Adipose tissue (tissue), 3 donors: Measurements from ENCODE around the gene LSAMP. TPM values are rescaled to one million over a fixed set of nuclear protein-coding genes. Genes with fewer than 3 reads are reported as not detected.

Source experiments
- H3K27ac ChIP-seq: one replicate; pipeline ENCODE4 v1.5.1; 2013; ENCODE audit warnings: low read depth, low read length
- WGBS, 3 donors: extraction: QIAGEN DNeasy Blood & Tissue Kit; methylation state at CpG; one replicate each; pipeline ENCODE4 v1.1.7; 2013; 5-methylcytosine and 5-hydroxymethylcytosine counted together
- polyA plus RNA-seq, 3 donors: library from polyadenylated mRNA; stranded (reverse); fragments of 200-250 nt; gene quantifications; one replicate each; pipeline ENCODE4 v1.2.3, GENCODE V29; 2013
- donor health status: healthy with polysubstance abuse.
- donor health status: Bipolar disorder and iron deficiency.
- donor health status: healthy.

Gene LSAMP
- polyA plus RNA-seq, 3 donors: 0.38 to 2.1 (median 1.4) TPM

DNA sequence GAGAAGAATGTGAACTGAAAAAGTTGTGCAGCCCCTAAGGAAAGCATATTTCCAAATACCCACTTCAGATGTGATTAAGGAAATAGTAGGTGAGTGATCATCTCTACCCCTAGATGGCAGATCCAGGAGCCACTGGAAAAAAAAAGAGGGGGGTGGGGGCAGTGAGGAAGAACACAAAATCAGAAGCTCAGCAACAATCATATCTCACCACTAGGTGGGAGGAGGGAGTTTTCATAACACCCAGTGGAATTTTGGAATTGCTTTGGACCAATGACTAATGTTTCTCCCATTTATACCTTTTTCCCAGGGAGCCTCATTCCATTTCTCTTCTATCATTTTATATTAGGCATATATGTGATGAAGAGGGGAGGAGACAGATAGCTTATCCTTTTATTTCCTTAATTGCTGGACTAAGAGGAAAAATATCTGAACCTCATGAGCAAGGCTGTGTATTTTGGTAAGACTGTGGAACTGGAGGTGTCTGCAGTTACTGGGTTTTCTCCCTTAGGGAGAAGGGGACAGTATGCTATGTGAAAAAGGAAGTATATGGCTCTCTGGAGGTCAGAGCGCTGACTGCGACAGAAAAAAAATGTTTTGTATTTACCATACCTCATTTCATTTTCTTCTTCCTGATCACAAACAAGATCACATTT lies 458.6 kb downstream of the LSAMP start:
- H3K27ac ChIP-seq: no peak overlapping the region
- WGBS, 3 donors: 40 to 93% (median 55%) methylated on average over 2 of the region's 2 CpGs

DNA sequence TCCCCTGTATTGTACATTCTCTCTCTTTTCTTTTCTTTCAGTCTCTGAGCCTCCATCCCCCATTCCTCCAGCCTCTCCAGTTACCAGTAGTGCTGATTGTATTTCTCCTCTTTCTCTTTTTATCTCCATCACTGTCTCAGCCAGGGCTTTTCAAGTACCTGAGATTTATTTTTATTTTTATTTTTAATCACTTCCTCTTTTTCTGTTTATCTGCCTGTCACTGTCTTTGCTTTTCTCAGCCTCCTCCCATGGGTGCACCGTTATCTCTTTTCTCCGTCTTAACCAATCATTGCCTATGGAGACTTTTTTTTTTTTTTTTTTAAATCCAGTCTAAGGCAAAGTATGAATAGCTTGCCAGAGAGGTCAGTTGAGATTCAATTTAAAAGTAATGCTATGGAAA lies 462.7 kb downstream of the LSAMP start:
- no peak overlapping the region for H3K27ac ChIP-seq
- 80 to 90% (median 86%) methylated on average over 2 of the region's 2 CpGs for WGBS, 3 donors

DNA sequence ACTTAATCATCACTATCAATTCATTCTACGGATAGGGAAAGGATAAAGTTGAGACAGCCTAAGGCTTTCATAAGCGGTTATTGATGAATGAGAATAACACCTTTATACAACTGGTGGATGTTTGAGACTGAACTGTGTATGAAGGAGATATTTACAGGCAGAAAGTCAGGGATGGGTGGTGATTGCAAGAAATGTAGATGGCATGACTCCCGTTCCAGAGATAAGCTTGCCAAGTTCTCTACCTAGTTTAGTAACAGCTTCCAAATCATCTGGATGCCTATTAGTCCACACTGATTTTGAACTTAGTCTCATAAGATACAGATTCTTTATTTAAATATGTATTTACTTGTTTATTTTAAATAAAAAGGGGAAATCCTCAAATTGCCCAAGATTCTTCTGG lies 463.2 kb downstream of the LSAMP start:
- no peak overlapping the region for H3K27ac ChIP-seq
- 70 to 87% (median 86%) methylated on average over 3 of the region's 3 CpGs for WGBS, 3 donors

DNA sequence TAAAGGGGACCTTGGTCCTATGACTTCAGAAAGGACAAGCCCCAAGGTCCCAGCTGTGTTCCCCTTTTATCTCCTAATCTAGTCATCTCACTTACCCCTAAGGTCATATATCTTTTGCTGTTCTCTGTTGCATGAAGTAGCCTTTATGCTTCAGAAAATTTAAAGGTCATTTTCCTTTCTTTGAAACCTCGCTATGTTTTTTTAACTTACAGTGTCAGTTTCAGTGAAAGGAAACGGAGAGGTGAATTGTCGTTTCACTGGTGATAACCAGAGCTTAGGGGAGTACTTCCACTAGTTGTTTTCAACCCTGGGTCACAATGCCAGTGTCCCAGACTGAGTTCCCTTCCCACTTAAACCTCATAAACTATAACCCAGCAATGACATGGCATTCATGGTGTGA lies 464.6 kb downstream of the LSAMP start:
- H3K27ac ChIP-seq: no peak overlapping the region
- WGBS, 3 donors: 40 to 59% (median 55%) methylated on average over 3 of the region's 3 CpGs

DNA sequence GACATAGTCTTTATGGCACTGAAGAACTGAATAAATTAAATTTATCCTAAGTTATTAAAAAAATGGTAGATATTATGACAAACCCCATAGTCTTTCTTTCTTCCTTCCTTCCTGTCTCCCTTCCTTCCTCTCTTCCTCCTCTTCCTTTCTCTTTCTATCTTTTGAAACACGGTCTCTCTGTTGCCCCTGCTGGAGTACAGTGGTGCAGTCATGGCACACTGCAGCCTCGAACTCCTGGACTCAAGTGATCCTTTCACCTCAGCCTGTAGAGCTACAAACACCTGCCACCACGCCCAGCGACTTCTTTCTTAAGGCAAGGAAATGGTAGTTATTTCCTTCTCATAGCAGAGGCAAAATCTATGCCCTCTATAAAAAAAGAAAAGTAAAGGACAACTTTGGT lies 467.4 kb downstream of the LSAMP start:
- H3K27ac ChIP-seq: no peak overlapping the region
- 79 to 87% (median 79%) methylated on average over 4 of the region's 4 CpGs for WGBS, 3 donors

DNA sequence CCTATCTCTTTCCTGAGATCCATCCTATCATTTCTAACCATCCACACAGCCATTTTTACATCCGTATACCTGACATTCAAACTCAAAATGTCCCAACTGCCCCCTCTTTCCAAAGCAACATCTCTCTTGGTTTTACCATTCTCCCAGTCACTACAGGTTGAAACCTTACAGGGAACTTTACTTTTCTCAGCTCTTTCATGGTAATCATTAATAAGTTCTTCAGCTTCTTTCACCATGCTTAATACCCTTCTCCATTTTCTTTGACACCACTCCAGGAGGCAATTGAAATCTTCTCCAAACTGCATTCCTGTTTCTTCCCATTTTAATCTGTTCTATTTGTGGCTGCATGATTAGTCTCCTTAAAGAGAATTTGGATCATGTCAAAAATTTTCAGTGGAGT lies 469.5 kb downstream of the LSAMP start:
- 56 to 82% (median 79%) methylated on average over 1 of the region's 1 CpG for WGBS, 3 donors
- no peak overlapping the region for H3K27ac ChIP-seq

DNA sequence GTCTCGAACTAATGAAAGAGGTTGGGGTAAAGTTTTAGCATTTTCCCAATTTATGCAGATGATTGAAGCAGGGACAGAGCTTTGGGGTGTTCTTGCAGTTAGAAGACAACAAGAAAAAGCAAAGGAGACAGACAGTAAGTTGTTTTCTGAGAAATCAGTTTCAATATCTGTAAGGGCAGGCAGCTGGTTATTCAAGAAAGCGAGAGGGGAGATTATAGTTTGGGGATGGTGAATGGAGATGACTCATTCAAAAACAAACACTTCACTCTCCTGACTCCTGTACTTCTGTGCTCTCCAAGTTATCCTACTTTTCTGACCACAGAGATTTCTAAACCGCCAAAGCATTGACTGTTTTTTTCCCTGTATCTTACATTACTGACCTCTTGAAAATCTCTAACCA lies 469.9 kb downstream of the LSAMP start:
- no peak overlapping the region for H3K27ac ChIP-seq
- WGBS, 3 donors: 71 to 85% (median 85%) methylated on average over 3 of the region's 3 CpGs

DNA sequence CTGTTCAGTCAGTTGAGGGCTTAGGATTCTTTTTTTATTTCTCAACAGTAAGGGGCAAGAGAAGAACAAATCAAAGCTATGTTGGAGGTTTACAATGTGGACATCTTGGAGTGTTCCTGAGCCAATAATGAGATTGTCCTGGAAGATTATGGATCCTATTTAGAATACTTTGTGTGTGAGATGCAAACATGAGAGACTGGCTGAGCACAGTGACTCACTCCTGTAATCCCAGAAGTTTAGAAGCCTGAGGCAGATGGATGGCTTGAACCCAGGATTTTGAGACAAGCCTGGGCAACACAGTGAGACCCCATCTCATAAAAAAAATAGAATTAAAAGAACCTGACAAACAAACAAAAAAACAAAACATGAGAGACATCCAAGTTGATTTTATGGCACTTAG lies 470.3 kb downstream of the LSAMP start:
- H3K27ac ChIP-seq: no peak overlapping the region

DNA sequence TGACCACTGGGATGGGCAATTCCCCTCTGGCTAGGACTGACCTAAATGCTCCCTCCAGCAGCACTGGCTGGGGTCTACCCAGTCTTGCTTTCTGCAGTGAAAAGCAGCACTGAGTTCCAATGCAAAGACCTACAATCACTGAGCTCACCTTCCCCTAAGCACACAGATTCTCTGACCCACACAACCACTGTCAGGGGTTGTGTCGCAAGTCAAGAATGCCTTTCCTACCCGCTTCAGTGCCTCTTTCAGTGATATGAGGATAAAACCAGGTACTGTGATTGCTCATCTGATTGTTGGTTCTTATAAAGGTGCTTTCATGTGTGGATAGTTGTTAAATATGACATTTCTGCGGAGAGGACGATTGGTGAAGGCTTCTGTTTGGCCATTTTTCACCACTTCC lies 476.4 kb downstream of the LSAMP start:
- WGBS, 3 donors: 77 to 93% (median 82%) methylated on average over 4 of the region's 4 CpGs
- no peak overlapping the region for H3K27ac ChIP-seq

DNA sequence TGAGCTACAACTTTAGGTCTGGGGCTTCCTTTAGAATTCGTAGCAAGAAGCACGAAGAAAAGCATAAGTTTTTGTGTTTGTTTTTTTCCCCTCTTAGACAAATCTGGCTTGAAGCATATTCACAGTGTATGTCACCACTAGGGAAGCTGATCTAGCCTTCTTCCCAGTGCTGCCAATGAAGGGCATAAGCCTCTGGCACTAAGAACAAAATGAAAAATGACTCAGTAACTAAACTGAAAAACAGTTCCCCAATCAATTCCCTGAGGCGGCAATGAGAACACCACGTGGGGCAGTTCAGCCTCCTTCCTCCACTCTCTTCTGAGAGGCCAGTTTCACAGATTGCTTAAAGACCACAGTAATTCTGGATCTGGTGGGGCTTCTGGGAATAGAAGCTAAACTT lies 483.9 kb downstream of the LSAMP start:
- H3K27ac ChIP-seq: no peak overlapping the region
- 38 to 54% (median 52%) methylated on average over 4 of the region's 4 CpGs for WGBS, 3 donors

DNA sequence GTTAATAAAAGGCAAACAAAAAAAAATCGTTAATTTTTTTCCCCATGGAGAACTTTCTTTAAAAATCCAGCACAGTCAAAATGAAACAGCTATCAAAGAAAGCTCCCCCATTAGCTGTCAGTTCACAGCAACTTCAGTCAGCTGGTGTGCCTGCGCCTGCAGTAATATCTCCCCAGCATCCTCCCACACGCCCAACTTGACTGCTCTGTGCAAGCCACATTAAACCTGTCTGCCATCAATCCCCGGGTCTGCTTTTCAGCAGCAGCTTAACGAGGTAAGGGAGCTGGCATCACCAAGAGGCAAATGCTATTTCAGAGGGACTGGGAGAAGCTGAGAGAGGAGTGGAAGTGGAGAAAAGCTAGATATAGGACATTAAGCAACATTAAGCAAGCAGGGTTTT lies 484.5 kb downstream of the LSAMP start:
- no peak overlapping the region for H3K27ac ChIP-seq
- 47 to 69% (median 52%) methylated on average over 5 of the region's 5 CpGs for WGBS, 3 donors

DNA sequence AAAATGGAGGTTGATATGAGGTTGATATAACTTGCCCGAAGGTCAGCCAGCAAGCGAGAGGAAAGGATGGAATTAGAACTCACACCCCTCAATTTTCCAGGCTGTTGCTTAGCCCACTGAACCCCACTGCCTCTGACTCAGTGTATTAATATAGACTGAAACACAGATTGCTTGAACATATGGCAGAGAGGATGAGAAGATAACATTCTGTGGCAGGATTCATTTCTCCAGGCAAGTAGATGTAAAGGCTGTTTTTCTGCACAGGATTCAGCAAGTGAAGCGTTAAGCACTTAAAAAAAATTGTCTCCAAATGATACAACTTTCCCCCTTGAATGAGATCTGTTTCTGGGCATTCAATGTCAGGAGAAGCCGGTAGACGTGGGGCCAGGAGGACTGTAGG lies 486.8 kb downstream of the LSAMP start:
- WGBS, 3 donors: 78 to 90% (median 84%) methylated on average over 5 of the region's 5 CpGs
- no peak overlapping the region for H3K27ac ChIP-seq

DNA sequence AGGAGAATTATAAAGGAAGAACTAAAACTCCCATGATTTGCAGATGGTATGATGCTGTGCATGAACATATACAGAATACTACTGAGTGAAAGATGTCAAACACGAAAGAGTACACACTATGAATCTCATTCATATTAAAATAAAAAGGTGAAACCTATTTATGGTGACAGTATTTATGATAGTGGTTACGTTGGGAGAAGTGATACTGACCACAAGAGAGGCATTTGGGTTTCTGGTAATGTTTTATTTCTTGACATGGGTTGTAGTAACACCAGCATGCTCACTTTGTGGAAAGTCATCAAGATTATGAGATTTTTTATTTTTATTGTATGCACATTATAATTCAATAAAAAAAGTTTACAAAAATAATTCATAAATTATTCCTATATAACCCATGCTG lies 498.0 kb downstream of the LSAMP start:
- no peak overlapping the region for H3K27ac ChIP-seq
- WGBS, 3 donors: 43 to 60% (median 53%) methylated on average over 2 of the region's 2 CpGs

DNA sequence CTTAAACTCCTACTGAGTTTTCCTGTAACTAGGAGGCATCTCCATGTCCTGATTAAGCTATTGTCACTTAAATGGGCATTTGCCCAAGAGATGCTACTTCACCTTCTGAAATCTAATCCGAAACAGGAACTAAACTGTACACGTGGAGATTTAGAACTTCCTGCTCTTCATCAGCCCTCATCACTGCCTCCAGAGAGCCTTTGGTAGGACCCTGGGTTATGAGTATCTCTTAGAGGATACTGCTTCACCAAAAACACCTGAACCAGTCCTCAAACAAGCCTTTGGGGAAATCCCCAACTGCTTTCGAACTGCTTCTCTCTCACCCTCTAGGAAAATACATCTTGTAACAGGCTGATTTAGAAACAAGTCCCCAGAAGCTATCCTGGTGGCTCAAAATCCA lies 501.7 kb downstream of the LSAMP start:
- 50 to 54% (median 53%) methylated on average over 3 of the region's 3 CpGs for WGBS, 3 donors
- no peak overlapping the region for H3K27ac ChIP-seq

DNA sequence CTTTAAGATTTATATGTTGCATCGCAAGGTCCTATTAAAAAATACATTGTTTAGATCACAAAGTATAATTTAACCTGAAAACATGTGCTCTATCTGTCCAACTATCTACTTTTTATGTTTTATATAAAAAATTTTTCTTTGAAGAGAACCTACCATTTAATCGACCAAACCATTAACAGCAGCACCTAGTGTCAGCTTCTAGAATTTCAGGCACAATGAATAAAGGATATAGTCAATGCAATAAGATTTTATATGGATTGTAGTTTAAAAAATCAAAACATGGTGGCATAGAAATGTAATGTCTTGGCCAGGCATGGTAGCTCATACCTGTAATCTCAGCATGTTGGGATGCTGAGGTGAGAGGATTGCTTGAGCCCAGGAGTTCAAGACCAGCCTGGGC lies 508.2 kb downstream of the LSAMP start:
- 83 to 87% (median 86%) methylated on average over 2 of the region's 2 CpGs for WGBS, 3 donors
- H3K27ac ChIP-seq: no peak overlapping the region

DNA sequence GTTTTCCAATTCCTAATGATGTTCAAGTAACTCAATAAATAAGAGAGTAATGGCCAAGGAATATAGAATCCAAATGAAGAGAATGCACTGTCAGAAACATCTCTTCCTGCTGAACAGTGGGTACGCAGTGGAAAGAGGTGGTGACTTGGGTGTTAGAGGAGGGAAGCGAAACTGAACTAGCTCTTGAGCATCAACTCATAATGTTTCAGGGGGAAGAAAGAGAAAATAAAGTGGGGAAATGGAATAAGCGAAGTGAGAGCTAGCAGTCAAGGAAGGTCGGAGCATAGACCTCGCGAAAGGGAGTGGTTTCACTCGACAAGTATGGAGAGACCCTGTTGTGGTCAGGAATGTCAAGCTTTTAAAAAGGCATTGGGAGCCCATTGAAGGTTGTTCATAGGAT lies 512.5 kb downstream of the LSAMP start:
- WGBS, 3 donors: 88 to 96% (median 92%) methylated on average over 7 of the region's 7 CpGs
- no peak overlapping the region for H3K27ac ChIP-seq

DNA sequence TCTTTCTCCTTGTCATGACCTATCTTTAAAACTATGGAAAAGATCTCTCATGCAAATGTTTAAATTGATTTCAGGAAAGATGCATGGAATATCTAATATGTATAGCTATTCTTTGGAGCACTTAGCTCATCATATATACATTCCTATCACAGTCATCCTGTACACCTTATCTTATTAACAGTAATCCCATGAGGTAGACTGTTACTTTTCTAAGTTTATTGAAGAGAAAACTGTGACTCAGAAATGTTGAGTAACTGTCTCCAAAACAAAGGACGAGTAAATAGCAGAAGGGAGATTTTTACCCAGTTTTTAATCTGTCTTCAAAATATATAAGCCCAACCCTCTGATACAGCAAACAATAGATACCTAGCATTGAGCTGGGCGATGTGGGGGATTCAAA lies 513.7 kb downstream of the LSAMP start:
- no peak overlapping the region for H3K27ac ChIP-seq
- 70 to 73% (median 73%) methylated on average over 2 of the region's 2 CpGs for WGBS, 3 donors

DNA sequence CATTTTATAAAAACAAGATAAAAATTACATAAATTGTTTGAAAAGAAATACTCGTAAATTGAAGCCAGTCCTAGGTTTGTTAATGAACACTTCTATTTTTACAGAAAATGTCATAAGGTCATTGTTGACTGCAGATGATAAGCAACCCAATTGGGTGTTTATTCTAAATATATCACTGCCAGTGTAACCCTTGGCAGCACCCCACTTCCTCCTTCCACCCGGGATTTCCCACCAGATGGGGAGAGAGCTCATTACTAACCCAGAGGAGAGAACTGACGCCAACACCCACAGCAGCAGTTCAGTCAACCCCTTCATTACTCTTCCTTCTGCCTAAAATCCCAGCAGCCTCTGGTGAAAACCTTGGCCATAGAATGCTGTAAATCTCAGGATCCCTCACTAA lies 514.4 kb downstream of the LSAMP start:
- H3K27ac ChIP-seq: no peak overlapping the region
- 7 to 37% (median 35%) methylated on average over 3 of the region's 3 CpGs for WGBS, 3 donors

DNA sequence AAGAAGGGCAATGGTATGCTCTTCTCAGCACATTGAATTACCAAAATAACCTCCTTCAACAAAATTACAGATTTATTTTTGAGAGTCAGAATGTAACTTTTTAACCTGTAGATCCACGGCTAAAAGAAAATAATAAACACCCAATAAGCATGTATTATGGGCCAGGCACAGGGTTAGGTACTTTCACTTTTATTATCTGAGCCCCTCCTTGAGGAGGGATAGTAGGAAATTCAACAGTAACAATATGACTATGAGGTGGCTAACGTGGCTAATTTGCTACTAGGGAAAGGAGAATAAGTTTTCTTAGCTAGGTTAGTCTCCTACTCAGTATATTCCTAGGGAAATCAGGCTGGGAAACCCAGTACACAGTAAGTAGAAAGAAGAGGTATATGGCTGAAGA lies 515.1 kb downstream of the LSAMP start:
- WGBS, 3 donors: 63 to 74% (median 73%) methylated on average over 2 of the region's 2 CpGs
- no peak overlapping the region for H3K27ac ChIP-seq

DNA sequence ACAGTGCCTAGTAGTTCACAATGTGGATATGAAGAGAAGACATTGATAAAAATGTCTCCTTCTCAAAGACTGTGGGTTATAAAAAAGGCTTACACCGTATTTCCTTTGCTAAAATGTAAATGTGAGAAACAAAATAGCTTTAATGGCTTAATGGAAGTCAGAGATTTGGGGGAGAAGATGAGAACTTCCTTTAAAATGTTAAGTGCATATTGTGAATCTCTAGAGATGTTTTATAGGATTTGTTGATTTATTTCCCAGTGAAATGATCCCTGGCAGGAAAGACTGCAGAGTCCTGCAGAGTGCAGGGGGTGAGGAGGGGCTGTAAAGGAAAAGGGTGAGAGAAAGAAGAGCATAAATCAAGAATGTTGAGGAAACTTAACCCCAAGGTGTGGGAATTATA lies 516.9 kb downstream of the LSAMP start:
- no peak overlapping the region for H3K27ac ChIP-seq
- 60 to 66% (median 62%) methylated on average over 1 of the region's 1 CpG for WGBS, 3 donors

DNA sequence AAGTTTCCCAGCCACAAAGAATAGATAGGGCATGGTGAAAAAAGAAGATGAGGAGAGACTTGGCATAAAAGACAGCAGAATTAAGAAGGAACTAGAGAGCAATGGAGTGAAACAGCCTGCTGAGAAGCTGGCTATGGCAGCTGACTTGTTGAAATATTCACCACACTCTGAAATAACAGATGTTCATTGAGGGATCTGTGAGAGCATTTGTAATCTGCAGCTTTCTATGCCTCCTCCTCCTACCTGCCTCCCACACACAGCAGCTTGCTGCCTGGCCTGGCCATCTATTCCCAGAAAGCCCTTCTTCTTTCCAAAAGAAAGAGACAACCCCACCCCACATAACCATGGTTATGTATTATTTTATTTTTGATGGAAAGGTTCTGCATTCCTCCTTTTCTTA lies 518.1 kb downstream of the LSAMP start:
- H3K27ac ChIP-seq: no peak overlapping the region
